Lower leg skin (tissue), 4 donors: ENCODE measurements around the gene A4GNT. TPM values are rescaled to one million over a fixed set of nuclear protein-coding genes. Genes with fewer than 3 reads are reported as not detected.

Experiments used
- DNase-seq, 2 donors: peaks; one replicate each; pipeline ENCODE4 v3.0.0-alpha.2; 2019; ENCODE audit warnings: low spot score in 2 of 2
- H3K4me3 ChIP-seq: fragments of 200-600 bp; sonication (generic); 2 replicates; pipeline ENCODE4 v1.5.1; 2017; ENCODE audit warnings: mild to moderate bottlenecking, low read depth; ENCODE audit not compliant: poor library complexity, severe bottlenecking
- POLR2A ChIP-seq, 2 donors: fragments of 450-650 bp; IDR thresholded peaks; one replicate each; pipeline ENCODE4 v1.6.1; 2016 to 2017; ENCODE audit warnings: antibody characterized with exemption in 2 of 2, mild to moderate bottlenecking in 1 of 2, moderate library complexity in 1 of 2
- WGBS, 2 donors: methylation state at CpG; one replicate each; pipeline ENCODE4 v1.1.5; 2018; 5-methylcytosine and 5-hydroxymethylcytosine counted together
- intact Hi-C: fragments of 100-400 bp; cut with DNase I; formaldehyde crosslinking; loops from one replicate; pipeline ENCODE4 v1.15.0; 2023; ENCODE audit warnings: low total_unique reads
- total RNA-seq, 4 donors: library from RNA; depleted of rRNA; stranded (reverse); fragments of >200 nt; gene quantifications; one replicate each; pipeline ENCODE4 v1.1.0, GENCODE V29; 2016
- TF ChIP-seq, protein P1 (sequence below), 3 donors: fragments of 450-650 bp; IDR thresholded peaks; one replicate each; pipeline ENCODE4 v1.5.1; 2016; ENCODE audit warnings: antibody characterized with exemption in 3 of 3, mild to moderate bottlenecking in 3 of 3, moderate library complexity in 2 of 3

The A4GNT gene
- total RNA-seq, 4 donors from 2014 or later = not detected

DNA sequence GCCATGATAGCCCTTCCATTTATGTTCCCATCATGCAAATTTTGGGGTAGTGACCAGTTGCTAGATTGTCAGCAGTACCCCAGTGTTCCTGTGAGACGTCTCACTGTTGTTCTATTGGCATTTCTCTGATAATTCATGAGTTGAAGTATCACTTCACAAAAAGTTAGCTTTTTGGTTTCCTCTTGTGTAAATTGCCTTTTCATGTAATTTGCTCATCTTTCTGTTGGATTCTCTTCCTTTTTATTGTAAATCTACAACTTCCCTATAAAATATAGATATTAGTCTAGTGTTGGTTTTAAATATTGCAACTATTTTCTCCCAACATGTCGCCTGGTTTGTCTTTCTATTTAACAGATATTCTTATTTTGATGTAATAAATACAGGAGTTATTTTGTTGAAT is 7.5 kb upstream of the A4GNT start:
- WGBS, 2 donors = 67 to 82% methylated on average over 2 of the region's 2 CpGs
- no peak overlapping the region for H3K4me3 ChIP-seq
- TF ChIP-seq, protein P1, sequence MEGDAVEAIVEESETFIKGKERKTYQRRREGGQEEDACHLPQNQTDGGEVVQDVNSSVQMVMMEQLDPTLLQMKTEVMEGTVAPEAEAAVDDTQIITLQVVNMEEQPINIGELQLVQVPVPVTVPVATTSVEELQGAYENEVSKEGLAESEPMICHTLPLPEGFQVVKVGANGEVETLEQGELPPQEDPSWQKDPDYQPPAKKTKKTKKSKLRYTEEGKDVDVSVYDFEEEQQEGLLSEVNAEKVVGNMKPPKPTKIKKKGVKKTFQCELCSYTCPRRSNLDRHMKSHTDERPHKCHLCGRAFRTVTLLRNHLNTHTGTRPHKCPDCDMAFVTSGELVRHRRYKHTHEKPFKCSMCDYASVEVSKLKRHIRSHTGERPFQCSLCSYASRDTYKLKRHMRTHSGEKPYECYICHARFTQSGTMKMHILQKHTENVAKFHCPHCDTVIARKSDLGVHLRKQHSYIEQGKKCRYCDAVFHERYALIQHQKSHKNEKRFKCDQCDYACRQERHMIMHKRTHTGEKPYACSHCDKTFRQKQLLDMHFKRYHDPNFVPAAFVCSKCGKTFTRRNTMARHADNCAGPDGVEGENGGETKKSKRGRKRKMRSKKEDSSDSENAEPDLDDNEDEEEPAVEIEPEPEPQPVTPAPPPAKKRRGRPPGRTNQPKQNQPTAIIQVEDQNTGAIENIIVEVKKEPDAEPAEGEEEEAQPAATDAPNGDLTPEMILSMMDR (IDR thresholded peaks at IDR 0.05) = no peak
- no peak for TF ChIP-seq POLR2A (IDR thresholded peaks at IDR 0.05)
- DNase-seq = no peak
- intact Hi-C loops = no loop called here

- TF ChIP-seq POLR2A (IDR thresholded peaks at IDR 0.05) = no peak
- TF ChIP-seq, protein P1 (IDR thresholded peaks at IDR 0.05) = no peak
- intact Hi-C loops = no loop called here
- 60 to 62% methylated on average over 2 of the region's 2 CpGs for WGBS, 2 donors
- H3K4me3 ChIP-seq = no peak overlapping the region
- DNase-seq = no peak
These were observed 5.7 kb upstream of the A4GNT start for GRCh38 chr3:138137861-138138260.

DNA sequence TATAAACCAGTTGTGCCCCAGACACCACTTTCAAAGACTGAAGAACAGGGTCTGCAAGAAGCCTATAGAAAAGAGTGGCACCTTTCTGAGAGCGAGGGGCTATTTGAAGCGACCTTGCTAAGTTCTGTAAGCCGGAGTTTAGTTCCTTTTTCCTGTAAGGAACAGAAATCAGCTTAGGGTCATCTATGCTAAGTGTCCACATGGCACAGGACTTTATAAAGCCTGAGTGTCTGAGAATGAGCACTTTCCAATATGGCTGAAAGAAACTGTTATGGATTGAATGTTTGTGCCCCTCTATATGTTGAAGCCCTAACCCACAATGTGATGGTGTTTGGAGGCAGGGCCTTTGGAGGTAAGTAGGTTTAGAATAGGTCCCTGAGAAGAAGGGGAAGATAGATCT is 4.0 kb upstream of the A4GNT start:
- WGBS, 2 donors = 78 to 80% methylated on average over 3 of the region's 3 CpGs
- TF ChIP-seq, protein P1 (IDR thresholded peaks at IDR 0.05) = no peak
- TF ChIP-seq POLR2A (IDR thresholded peaks at IDR 0.05) = no peak
- no peak for DNase-seq
- intact Hi-C loops = no loop called here
- H3K4me3 ChIP-seq = no peak overlapping the region

DNA sequence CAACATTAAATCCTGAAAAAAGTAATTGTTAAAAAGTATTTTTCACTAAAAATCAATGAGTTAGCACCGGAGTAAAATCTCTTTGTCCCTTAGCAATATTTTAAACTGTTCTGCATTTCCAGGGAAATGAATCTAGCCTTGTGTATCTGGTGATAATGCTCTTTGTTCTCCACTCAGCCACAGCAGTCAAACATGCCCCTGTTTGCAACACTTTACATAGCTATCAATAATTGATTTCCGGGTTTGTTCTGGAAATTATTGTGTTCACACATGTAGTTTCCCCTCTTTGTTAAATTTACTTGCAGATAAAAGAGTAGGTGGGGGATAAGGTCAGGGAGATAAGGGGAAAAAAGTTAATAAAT is 3.6 kb upstream of the A4GNT start:
- intact Hi-C loops = no loop called here
- TF ChIP-seq, protein P1 (IDR thresholded peaks at IDR 0.05) = no peak
- TF ChIP-seq POLR2A (IDR thresholded peaks at IDR 0.05) = no peak
- WGBS, 2 donors = 79 to 83% methylated on average over 2 of the region's 2 CpGs
- no peak for DNase-seq
- no peak overlapping the region for H3K4me3 ChIP-seq

- TF ChIP-seq, protein P1 (IDR thresholded peaks at IDR 0.05) = no peak
- no peak for TF ChIP-seq POLR2A (IDR thresholded peaks at IDR 0.05)
- H3K4me3 ChIP-seq = no peak overlapping the region
- intact Hi-C loops = no loop called here
- WGBS, 2 donors = 77 to 79% methylated on average over 3 of the region's 3 CpGs
- no peak for DNase-seq
These were observed 3.1 kb upstream of the A4GNT start for GRCh38 chr3:138135146-138135832.
